GM21619 (cell line): ENCODE measurements around the gene TSKU.

ENCODE experiments used
- ATAC-seq: cut with Tn5 transposase; IDR thresholded peaks from one replicate; pipeline ENCODE4 v1.9.1; 2021; ENCODE audit not compliant: unreplicated experiment

The TSKU gene

DNA sequence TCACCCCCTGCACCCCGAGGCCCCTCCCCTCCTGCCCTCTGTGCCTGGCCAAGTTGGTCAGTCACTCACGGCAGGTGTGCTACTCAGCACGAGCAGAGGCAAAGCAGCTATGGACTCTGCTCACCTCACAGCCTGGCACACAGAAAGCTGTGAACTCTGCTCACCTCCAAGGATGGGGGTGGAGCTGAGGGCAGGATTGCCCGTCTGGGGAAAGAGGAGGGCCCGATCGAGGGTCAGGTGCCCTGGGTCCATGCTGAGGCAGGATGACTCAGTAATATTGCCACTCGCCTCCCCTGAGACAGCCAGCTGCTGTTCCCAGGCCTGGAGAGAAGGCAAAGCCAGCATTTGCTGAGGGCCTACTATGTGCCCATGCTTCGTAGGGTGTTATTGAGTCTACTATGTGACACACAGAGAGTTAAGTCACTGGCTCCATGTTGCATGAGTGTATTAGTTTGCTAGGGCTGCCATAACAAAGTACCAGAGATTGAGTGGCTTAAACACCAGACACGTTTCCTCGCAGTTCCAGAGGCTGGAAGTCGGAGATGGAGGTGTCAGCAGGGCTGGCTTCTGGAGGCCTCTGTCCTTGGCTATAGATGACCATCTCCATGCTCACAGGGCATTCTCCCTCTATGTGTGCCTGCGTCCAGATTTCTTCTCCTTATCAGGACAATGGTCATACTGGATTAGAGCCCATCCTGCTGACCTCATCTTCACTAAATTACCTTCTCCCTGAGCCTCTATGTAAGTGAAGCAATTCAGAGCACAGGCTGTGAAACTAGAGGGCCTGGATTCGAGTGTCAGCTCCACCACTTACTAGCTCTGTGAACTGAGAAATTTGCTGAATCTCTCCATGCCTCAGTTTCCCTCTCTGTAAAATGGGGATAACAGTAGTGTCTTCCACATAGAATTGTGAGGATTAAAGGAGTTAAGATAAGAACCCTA is 13.2 kb upstream of the TSKU start:
- no peak for ATAC-seq

DNA sequence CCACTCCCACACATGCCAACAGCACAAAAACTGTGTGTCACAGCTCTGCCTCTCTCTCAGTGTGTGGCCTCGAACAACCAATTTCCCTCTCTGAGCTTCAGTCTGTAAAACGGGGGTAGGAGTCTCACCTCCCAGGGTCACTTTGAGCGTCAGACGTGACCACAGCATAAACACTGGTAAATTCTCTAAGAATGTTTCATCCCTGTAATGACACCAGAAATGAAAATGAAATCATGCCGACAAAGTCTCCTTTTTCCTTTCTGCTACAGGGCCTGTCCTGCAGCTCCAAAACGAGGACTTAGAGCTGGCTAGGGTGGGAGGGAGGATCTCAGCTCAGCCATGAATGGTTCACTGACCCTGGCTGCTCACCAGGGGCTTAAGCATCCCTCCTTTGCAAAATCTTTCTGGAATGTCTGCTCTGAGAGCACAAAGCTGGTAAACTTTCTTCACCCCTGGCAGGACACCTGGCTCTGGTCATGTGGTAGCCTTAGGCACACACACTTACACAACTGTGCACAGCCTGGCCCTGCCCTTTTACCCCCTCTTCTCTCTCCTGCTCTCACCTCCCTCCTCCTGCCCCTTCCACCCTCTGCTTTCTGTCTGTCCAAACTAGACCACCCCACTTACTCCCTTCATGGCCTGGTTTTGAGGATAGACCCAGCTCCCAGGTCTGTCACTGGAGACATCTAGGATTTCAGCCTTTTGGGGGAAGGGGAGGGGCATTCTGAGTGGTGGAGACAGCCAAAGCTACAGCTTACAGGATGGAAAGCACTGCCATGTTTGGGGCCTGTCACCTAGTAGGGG is 12.3 kb upstream of the TSKU start:
- ATAC-seq, result no peak

DNA sequence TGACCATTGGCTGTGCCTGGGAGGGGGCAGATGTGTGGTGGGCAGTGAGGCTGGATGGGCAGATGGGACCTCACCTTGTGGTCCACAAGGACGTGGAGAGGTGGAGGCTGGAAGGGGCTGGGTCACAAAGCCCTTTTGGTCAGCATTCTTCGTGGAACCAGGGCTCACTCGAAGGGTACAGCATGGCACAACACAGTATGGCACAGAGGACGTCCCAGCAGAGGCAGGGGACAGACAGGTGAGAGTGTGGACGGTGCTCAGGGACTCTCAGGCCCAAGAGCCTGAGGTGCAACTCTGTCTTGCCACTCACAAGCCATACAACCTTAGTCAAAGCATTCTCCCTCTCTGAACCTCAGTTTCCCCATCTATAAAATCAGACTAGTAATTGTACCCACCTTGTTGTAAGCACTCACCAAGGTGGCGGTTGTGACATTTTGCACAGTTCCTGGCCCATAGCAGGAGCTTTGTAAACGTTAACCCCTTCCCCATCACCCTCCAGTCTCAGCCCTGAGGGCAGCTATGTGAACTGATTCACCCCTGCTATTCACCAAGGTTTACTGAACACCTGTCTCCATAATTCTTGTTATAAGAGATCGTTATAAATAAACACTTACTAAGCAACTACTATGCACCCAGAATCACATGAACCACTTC is 11.6 kb upstream of the TSKU start:
- ATAC-seq, result no peak

DNA sequence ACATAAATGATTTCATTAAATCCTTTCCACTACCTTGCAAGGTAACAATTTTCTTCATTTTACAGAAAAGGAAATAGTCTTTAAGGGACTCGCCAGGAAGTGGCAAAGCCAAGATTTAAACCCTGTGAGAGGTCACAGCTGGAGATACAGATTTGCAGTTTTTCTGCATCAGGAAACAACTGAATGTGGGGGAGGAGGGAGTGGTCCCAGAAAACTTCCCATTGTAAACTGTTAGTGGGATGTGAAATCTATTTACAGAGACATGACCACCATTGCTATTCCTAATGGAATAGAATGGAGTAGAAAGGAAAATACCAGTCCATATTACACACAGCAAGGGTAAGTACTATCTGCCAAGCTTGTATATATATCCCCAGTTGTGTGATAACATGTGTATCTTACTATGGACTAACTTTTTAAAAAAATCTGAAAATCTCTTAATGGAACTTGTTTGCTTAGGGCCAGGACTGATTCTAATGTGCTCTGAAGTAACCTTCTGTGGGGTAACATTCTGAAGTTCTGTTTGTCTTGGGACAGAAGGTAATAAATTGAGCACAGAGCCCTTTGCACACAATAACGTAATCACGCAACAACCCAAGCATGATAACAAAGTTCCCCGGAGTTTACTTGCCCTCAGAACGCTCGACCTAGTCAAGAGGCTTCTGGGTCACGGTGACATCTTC is 10.9 kb upstream of the TSKU start:
- no peak for ATAC-seq

DNA sequence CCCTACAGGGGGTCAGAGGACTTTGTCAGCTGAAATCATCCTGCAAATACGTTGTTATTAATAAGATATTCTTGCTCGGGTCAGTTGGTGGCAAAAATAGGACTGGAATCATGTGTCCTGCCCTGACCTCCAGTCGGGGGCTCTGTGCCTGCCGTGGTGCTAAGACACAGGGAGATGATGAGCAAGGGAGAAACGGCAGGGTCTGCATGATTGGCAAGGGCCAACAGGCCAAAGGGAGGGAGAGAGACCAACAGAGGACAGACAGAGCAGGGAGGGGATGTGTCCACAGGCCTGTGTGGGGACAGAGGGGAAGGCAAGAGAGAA is 10.4 kb upstream of the TSKU start:
- no peak for ATAC-seq

DNA sequence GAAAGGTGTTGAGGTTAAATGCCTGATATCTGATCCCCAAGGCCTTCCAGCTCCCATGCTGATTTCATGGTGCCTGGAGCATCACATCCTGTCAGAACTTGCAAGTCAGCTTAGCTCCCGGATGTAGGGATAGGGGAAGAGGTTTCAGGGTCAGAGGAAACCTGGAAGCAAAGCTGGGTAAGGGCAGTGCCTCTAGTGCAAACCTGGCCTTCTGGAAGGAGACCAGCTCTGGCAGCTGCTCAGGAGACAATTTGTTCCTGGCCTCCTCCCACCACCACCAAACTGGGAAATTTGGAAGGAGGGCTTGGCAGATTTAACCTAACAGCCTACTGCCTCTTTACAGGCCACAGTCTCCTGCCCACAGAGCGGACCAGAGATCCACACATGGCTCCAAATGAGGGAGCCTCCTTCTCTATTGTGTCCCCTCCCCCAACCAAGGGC is 9.2 kb upstream of the TSKU start:
- no peak for ATAC-seq

DNA sequence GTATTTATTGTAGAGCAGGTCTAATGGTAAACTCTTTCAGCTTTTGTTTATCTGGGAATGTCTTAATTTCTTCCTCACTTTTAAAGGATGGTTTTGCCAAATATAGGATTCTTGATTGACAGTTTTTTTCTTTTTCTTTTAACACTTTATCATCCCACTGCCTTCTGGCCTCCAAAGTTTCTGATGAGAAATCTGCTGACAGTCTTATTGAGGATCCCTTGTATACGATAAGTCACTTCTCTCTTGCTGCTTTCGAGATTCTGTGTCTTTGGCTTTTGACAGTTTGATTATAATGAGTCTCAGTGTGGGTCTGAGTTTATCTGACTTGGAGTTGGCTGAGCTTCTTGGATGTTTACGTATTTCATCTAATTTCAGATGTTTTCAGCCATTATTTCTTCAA is 6.7 kb upstream of the TSKU start:
- ATAC-seq, result no peak

DNA sequence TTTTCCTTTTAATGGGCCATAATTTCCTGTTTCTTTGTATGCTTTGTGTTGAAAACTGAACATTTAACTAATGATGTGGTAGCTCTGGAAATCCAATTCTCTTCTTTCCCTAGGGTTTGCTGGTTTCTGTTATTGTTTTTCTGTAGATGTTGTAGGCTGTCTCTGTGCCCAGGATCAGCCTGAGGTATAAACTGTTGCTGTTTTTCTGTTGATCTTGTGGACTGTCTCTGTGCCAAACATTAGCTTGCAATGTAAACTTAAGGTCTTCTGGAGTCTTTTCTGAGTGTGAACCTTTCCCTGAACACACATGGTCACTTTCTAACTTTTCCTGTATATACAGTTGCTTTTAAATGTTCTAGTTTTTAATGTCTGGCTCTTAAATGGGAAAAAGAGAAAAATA is 5.9 kb upstream of the TSKU start:
- no peak for ATAC-seq

DNA sequence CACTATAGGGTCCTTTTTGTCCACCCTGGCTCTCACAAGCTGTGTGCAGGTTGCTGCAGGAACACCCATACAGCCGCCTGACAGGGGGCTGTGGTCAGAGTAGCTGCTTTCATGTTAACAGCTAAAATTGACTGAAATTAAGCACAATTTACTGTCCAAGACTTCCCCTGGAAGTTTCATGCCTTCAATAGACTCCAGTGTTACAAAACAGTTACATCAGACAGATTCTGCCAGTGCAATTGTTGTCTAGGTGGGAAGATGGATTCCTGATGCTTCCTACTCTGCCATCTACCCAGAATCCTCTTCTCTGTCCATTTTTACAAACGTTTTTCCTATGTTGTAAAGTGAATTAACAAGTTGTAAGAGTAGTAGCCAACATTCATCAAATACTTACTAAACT is 5.3 kb upstream of the TSKU start:
- no peak for ATAC-seq

DNA sequence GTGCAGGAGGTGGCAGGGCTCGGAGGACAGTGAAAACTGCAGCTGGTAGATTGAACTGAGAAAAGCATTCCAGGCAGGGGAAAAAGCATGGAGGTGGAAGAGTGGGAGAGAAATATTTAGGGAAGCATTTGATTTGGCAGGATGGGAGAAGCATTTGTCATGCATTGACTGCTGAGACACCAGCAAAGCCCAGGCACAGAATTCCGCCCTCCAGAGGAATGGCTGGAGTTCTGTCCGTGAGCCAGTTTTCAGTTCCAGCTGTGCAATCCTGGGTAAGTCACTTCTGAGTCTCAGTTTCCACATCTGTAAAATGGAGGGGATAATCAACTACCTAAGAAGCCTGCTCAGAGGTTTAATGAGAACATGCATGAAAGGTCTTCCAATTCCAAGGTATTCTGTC is 4.3 kb upstream of the TSKU start:
- no peak for ATAC-seq

DNA sequence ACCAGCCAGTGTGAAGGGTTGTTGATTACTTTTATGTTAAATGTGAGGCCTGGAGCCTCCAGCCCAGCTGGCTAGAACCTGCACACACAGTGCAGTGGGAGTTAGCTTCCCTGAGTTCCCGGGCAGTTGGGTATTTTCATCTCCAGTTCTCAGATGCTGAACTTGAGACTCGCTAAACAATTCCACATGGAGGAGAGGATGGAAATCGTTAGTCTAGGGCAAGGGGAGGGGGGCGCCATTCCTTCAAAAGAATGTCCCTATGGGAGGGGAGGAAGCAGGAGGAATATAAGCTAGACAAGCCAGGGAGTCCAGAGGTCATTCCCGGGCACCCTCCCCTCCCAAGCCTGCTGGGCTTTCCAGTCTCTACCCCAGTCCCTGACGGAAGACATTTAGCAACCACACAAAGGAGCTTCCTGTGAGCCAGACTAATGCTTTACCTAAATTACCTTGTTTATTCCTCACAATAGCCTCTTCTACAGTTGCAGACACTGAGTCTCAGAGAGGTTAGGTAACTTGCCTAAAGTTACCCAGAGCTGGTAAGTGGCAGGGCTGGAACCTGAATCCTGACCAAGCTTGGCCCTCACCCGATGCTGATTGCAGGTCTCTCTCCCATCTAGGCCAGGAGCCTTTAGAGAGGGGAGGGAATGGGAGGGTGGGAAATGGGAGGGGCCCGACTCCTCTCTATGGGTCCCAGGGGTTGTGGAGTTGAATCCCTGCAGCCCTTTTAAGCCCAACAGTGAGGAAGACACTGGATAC is 1.9 kb upstream of the TSKU start:
- ATAC-seq, result no peak

DNA sequence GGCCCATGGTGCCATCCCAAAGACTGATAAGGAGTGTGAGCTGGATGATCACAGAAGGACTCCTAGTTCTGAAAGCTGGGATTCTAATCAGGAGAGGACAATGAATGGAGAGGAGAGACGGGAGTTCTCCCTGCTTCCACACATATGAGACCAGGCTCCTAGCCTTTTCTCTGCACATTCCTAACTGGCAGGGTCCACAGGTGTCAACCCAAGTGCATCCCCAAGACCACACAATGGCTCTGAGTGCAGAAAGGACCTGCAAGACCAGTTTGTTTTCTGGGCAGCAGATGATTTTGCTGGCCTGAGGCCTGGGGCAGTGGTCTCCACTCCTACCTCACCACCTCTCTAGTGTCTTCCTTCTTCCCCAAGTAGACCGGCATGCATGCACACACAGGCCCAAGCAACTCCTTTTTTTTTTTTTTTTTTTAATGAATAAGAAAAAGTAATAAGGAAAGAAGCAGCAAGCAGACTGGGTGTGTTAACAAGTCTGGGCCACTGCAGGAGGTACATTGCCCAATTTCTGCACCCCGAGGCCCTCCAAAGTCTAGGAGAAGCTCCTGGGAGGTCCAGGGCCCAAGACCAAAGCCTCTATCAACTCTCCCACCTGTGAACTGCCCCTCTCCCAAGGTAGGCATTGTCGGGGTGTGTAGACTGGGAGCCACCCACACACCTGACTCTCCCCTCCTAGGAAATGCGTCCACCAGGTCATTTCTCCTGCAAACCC is 1.2 kb upstream of the TSKU start:
- no peak for ATAC-seq

DNA sequence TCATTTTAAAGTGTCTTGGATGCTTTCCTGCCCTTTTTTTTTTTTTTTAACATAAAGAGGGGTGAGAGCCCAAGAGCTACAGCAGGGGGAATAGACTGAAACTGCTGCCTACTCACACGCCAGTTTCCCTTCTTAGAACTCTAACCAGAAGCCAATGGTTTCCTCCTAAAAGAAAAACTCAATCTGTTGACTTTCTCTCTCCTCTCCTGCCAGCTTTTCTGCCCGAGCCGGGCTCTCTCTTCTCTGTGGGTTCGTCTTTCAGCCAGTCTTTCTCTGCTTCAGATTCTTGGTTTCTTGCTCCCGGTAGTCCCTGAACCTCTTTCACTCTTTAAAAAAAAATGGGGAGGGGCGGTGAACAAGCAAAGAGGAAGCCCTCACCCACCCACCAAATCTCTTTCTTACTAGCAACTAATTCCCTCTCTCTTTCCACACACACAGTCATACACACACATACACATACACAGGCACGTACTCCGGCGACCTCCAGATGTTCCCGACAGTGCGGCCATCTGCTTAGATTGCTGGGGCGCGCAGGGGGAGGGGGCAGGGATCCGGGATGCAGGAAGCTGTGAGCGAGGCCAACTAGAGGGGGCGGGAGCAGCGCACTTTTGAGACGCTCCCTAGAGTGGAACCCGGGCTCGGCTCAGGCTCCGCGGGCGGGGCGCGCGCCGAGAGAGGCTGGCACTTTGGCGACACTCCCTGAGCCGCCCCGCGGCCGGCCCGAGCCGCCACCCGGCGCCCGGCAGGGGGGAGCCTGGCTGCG is 444 bp upstream of the TSKU start:
- ATAC-seq, result no peak

DNA sequence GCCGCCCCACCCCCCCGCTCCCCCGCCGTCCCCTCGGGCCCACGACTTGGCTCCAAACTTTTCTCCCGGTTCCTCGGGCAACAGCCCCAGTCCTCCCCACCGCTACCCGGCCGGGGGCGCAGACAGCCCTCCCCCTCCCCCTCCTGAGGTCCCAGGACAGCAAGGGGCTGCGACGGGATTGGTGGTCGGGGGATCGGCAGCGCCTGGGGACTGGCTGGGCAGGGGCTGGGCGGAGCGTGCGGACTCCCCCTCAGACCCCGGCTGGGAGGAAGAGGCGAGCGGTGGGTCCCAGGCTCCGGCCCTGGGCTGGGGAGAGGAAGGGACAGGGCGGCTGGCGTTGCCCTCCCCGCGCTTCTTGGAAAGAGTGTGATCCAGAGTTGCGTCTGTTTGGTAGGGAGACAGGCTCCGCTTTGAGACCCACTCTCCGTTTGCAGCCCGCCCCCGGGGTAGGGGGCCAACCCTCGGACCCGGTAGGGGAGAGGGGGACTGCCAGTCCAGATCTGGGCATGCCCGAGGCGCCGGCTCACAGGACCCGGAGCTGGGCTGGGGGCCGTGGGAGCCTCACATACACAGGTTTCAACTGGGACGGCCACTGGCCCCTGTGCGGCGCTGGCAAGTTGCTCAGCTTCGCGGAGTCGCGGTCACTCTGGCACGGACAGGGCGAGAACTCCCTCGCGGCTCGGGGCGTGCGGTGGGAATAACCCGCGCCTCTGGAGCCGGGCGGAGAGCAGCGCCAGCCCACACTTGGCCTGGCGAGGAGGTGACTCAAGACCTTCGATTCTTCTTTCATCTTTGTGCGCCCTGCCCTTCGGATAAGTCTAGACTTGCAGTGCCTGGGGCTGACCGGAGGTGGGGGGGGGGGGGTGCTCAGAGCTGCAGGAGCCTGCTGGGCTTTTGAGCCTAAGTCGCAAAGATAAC is 999 bp downstream of the TSKU start:
- ATAC-seq, result no peak

DNA sequence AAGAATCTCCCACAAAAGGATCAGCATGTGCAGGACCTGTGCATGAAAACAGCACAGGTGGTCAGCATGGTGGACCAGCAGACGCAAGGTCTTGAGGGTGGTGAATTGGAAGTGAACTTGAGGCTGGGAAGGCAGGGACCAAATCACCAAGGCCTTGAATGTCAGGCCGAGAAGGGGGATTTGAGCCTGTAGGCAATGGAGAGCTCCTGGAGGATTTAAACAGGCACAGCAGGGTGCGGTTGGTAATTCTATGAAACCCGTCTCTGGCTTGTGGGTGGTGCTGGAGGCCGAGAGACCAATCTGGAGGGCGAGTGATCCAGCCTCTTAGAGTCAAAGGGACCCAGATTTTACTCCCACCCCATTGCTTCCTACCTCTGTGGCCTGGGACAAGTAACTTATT is 2.4 kb downstream of the TSKU start:
- no peak for ATAC-seq

DNA sequence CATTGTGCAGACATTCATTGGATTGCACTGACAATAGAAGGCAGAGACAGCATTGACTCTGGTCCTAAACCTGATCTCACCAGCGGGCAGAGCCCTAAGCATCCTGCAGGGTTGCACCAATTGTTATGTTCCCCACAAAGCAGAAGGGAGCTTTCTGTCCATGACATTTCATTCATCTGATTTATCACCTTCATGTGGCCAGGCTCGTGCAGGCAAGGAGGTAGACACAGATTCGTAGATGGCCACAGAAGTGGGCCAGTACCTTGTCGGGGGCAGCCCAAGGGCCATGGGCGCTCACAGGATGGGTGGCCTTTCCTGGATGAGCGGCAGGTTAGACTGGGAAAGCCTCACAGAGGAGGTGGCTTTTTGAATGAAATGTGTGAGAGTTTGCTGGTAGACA is 2.9 kb downstream of the TSKU start:
- no peak for ATAC-seq

DNA sequence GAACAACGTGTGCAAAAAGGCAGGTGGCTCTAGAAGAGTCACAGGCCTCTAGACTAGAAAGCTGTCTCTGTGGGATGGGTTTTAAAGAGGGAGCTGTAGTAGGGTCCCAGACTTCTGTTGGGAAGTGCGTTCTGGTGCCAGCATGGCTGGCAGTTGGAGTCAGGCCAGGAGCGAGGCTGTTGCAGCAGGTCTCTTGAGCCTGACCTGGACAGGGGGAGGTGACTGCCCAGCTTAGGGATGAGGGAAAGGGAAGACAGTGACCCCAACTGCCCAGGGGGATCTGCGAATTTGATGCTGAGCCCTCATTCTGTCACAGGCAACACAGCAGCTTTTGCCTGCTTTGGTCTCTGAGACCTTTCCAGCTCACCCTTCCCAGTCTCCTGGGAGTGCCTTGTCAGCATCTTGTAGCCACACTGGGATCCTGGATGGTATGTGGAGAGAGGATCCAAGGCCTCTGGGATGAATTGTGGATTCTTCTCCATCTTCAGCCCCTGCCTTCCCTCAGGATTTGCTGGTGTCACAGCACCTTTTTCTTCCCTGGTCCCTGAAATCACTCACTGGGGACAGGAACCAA is 3.4 kb downstream of the TSKU start:
- ATAC-seq, result no peak

DNA sequence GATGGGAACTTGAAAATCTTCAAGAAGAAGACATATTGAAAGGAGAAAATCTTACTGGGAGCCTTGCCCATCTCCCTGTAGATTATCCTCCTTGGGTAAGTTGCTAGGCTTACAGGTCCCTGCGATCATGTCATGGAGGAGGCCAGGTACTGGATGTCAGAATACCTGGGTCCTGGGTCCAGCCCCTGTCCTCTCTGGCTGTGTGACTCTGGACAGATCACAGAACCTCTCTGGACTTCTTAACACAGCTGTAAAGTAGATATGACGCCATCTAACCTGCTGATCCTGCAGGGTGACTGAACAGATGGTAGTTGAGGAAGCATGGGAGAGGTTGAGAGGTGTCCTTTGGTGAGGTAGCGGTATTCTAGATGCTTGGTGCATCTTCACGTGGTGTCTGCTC is 4.1 kb downstream of the TSKU start:
- no peak for ATAC-seq
